ENCODE results near the gene COL4A6.

The COL4A6 gene

GRCh38 chrX:108362026-108362425 is 76.2 kb downstream of the COL4A6 start:
- H3K4me3 ChIP-seq (ENCODE audit: low read depth in 1 of 2, low read length in 2 of 2), result no peak overlapping the region

GRCh38 chrX:108361316-108361715 is 76.9 kb downstream of the COL4A6 start:
- no peaks in the 10 kb centered on the region for H3K36me3 ChIP-seq (ENCODE audit: insufficient read depth, low read length)
- H3K4me3 ChIP-seq (ENCODE audit: low read depth in 1 of 2, low read length in 2 of 2), result no peak overlapping the region
- H3K4me1 ChIP-seq (ENCODE audit: insufficient read depth, low read length), result peaks cover 16% of the 10 kb centered on the region
- H3K27ac ChIP-seq (ENCODE audit: low read depth, low read length), result no peak overlapping the region
- H3K9ac ChIP-seq (ENCODE audit: low read length), result no peak overlapping the region
- no peaks in the 10 kb centered on the region for H3K9me3 ChIP-seq (ENCODE audit: low read length)
- peaks cover 11 to 12% of the 10 kb centered on the region in 2 donors for H3K27me3 ChIP-seq (ENCODE audit: control insufficient read depth in 1 of 2, insufficient read depth in 2 of 2, low read length in 2 of 2)

More at GRCh38 chrX:108362026-108362425, 76.2 kb downstream of the COL4A6 start:
- Histone ChIP-seq H3K27me3 (ENCODE audit: control insufficient read depth in 1 of 2, insufficient read depth in 2 of 2, low read length in 2 of 2) (peaks cover 12 to 16% of the 10 kb centered on the region in 2 donors), H3K9me3 (ENCODE audit: low read length) (no peaks in the 10 kb centered on the region), H3K4me1 (ENCODE audit: insufficient read depth, low read length) (peaks cover 16% of the 10 kb centered on the region), H3K36me3 (ENCODE audit: insufficient read depth, low read length) (no peaks in the 10 kb centered on the region), H3K27ac (ENCODE audit: low read depth, low read length) (no peak overlapping the region), H3K9ac (ENCODE audit: low read length) (no peak overlapping the region)

DNA sequence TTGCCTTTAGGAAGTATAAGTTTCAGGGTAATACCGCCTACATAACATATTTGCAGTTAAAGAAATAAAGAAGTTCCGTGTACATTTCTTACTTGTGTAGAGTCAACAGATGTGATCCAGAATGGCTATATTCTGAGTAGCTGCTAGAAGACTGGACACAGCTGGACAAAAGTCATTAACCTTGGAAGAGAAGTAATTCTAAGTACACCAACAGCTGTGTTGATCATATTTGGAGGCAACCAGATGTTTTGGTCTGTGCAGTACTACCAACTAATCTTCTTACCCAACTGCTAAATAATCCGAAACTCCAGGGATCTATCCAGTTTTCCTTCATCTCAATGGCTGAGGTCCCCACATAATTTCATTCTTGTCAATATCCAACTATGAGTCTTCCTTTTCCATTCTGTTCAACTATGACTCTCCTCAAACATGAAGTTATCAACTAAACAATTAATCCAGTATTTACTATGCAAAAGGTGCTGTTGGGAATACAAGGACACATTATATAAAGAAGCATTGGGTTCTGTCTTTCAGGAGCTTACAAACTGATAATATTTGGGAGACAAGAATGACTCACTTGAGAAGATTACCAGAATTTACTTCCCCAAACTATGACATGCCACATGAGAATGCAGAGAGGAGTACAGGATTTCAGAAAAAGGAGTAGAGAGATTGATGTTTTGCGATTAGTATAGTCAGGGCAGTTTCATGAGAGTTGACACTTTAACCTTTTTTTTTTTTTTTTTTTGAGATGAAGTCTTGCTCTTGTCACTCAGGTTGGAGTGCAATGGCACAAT is 78.2 kb downstream of the COL4A6 start:
- Histone ChIP-seq H3K27me3 (ENCODE audit: control insufficient read depth in 1 of 2, insufficient read depth in 2 of 2, low read length in 2 of 2) (peaks cover 0 to 5% of the 10 kb centered on the region in 2 donors), H3K4me3 (ENCODE audit: low read depth in 1 of 2, low read length in 2 of 2) (no peak overlapping the region), H3K27ac (ENCODE audit: low read depth, low read length) (no peak overlapping the region), H3K9me3 (ENCODE audit: low read length) (no peaks in the 10 kb centered on the region), H3K36me3 (ENCODE audit: insufficient read depth, low read length) (no peaks in the 10 kb centered on the region), H3K9ac (ENCODE audit: low read length) (no peak overlapping the region), H3K4me1 (ENCODE audit: insufficient read depth, low read length) (peaks cover 16% of the 10 kb centered on the region)

- Histone ChIP-seq H3K4me3 (ENCODE audit: low read depth in 1 of 2, low read length in 2 of 2) (no peak overlapping the region), H3K36me3 (ENCODE audit: insufficient read depth, low read length) (no peaks in the 10 kb centered on the region), H3K27me3 (ENCODE audit: control insufficient read depth in 1 of 2, insufficient read depth in 2 of 2, low read length in 2 of 2) (peaks cover 0 to 4% of the 10 kb centered on the region in 2 donors), H3K4me1 (ENCODE audit: insufficient read depth, low read length) (no peaks in the 10 kb centered on the region), H3K9me3 (ENCODE audit: low read length) (no peaks in the 10 kb centered on the region), H3K9ac (ENCODE audit: low read length) (no peak overlapping the region), H3K27ac (ENCODE audit: low read depth, low read length) (no peak overlapping the region)
Observed at GRCh38 chrX:108353452-108353851, 84.8 kb downstream of the COL4A6 start.

DNA sequence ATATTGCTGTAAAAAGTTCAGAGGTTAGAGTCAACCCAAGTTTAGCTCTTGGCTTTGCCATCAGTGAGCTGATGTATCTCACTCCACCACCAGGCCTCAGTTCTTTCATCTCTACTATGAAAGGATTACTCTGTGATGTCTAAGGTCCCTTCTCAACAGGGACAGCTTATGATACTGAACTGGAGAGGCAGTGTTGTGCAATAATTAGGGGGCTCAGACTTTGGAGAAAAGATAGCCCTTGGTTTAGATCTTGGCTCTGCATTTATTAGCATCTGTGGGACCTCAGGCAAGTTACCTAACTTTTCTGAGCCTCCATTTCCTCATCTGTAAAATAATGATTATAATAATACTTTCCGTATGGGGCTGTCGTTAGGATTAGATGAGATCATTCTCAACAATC is 89.0 kb downstream of the COL4A6 start:
- no peak overlapping the region for H3K27ac ChIP-seq (ENCODE audit: low read depth, low read length)

GRCh38 chrX:108348525-108348924 is 89.7 kb downstream of the COL4A6 start:
- H3K9me3 ChIP-seq (ENCODE audit: low read length), result no peaks in the 10 kb centered on the region
- H3K9ac ChIP-seq (ENCODE audit: low read length), result no peak overlapping the region
- no peaks in the 10 kb centered on the region for H3K36me3 ChIP-seq (ENCODE audit: insufficient read depth, low read length)
- no peak overlapping the region for H3K4me3 ChIP-seq (ENCODE audit: low read depth in 1 of 2, low read length in 2 of 2)
- no peaks in the 10 kb centered on the region for H3K4me1 ChIP-seq (ENCODE audit: insufficient read depth, low read length)
- H3K27me3 ChIP-seq (ENCODE audit: control insufficient read depth in 1 of 2, insufficient read depth in 2 of 2, low read length in 2 of 2), result peaks cover 0 to 7% of the 10 kb centered on the region in 2 donors
- H3K27ac ChIP-seq (ENCODE audit: low read depth, low read length), result no peak overlapping the region

More for the DNA sequence above, 89.0 kb downstream of the COL4A6 start:
- H3K9me3 ChIP-seq (ENCODE audit: low read length), result no peaks in the 10 kb centered on the region
- no peak overlapping the region for H3K9ac ChIP-seq (ENCODE audit: low read length)
- H3K4me1 ChIP-seq (ENCODE audit: insufficient read depth, low read length), result no peaks in the 10 kb centered on the region
- peaks cover 0 to 7% of the 10 kb centered on the region in 2 donors for H3K27me3 ChIP-seq (ENCODE audit: control insufficient read depth in 1 of 2, insufficient read depth in 2 of 2, low read length in 2 of 2)
- H3K4me3 ChIP-seq (ENCODE audit: low read depth in 1 of 2, low read length in 2 of 2), result no peak overlapping the region
- H3K36me3 ChIP-seq (ENCODE audit: insufficient read depth, low read length), result no peaks in the 10 kb centered on the region

- no peaks in the 10 kb centered on the region for H3K9me3 ChIP-seq (ENCODE audit: low read length)
- peaks cover 0 to 7% of the 10 kb centered on the region in 2 donors for H3K27me3 ChIP-seq (ENCODE audit: control insufficient read depth in 1 of 2, insufficient read depth in 2 of 2, low read length in 2 of 2)
- no peak overlapping the region for H3K9ac ChIP-seq (ENCODE audit: low read length)
Observed at GRCh38 chrX:108347800-108348199, 90.4 kb downstream of the COL4A6 start.

DNA sequence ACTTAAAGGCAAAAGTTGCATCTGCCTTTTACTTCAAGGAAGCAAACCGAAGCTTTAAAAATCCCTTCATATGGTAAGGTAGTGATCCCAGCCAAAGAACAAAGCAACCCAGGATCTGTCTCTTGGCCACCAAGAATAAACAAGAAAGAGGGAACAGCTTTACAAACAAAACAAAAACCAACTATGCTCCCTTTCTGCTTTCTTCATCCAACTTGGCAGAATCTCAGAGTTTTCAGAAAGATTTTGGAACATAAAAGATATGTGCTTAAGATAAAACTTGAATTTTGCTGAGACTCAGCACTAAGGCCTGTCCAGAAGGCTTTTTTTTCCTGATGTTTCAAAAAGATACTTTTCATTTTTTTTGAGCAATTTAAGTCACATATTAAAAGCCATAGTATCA is 94.0 kb downstream of the COL4A6 start:
- H3K9me3 ChIP-seq (ENCODE audit: low read length), result no peaks in the 10 kb centered on the region
- H3K36me3 ChIP-seq (ENCODE audit: insufficient read depth, low read length), result no peaks in the 10 kb centered on the region
- H3K27me3 ChIP-seq (ENCODE audit: control insufficient read depth in 1 of 2, insufficient read depth in 2 of 2, low read length in 2 of 2), result peaks cover 0 to 3% of the 10 kb centered on the region in 2 donors
- no peaks in the 10 kb centered on the region for H3K4me1 ChIP-seq (ENCODE audit: insufficient read depth, low read length)
- no peak overlapping the region for H3K27ac ChIP-seq (ENCODE audit: low read depth, low read length)
- H3K9ac ChIP-seq (ENCODE audit: low read length), result no peak overlapping the region
- no peak overlapping the region for H3K4me3 ChIP-seq (ENCODE audit: low read depth in 1 of 2, low read length in 2 of 2)

More at GRCh38 chrX:108347800-108348199, 90.4 kb downstream of the COL4A6 start:
- no peak overlapping the region for H3K4me3 ChIP-seq (ENCODE audit: low read depth in 1 of 2, low read length in 2 of 2)
- H3K36me3 ChIP-seq (ENCODE audit: insufficient read depth, low read length), result no peaks in the 10 kb centered on the region
- no peak overlapping the region for H3K27ac ChIP-seq (ENCODE audit: low read depth, low read length)
- no peaks in the 10 kb centered on the region for H3K4me1 ChIP-seq (ENCODE audit: insufficient read depth, low read length)

- peaks cover 0 to 8% of the 10 kb centered on the region in 2 donors for H3K27me3 ChIP-seq (ENCODE audit: control insufficient read depth in 1 of 2, insufficient read depth in 2 of 2, low read length in 2 of 2)
- H3K9ac ChIP-seq (ENCODE audit: low read length), result no peak overlapping the region
- no peaks in the 10 kb centered on the region for H3K9me3 ChIP-seq (ENCODE audit: low read length)
- no peaks in the 10 kb centered on the region for H3K4me1 ChIP-seq (ENCODE audit: insufficient read depth, low read length)
- no peak overlapping the region for H3K4me3 ChIP-seq (ENCODE audit: low read depth in 1 of 2, low read length in 2 of 2)
- H3K27ac ChIP-seq (ENCODE audit: low read depth, low read length), result no peak overlapping the region
- H3K36me3 ChIP-seq (ENCODE audit: insufficient read depth, low read length), result no peaks in the 10 kb centered on the region
Observed at GRCh38 chrX:108341947-108342346, 96.3 kb downstream of the COL4A6 start.

DNA sequence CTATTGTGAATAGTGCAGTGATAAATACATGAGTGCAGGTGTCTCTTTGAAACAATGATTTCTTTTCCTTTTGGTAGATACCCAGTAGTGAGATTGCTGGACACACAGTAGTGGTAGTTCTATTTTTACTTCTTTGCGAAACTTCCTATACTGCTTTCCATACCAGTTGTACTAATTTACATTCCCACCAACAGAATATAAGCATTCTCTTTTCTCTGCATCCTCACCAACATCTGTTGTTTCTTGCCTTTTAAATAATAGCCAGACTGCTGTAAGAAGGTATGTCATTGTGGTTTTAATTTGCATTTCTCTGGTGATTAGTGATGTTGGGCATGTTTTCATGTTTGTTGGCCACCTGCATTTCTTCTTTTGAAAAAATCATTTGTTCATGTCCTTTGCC is 105.9 kb downstream of the COL4A6 start:
- Histone ChIP-seq H3K9ac (ENCODE audit: low read length) (no peak overlapping the region), H3K36me3 (ENCODE audit: insufficient read depth, low read length) (no peaks in the 10 kb centered on the region), H3K9me3 (ENCODE audit: low read length) (no peaks in the 10 kb centered on the region), H3K27ac (ENCODE audit: low read depth, low read length) (no peak overlapping the region), H3K4me3 (ENCODE audit: low read depth in 1 of 2, low read length in 2 of 2) (no peak overlapping the region), H3K4me1 (ENCODE audit: insufficient read depth, low read length) (no peaks in the 10 kb centered on the region), H3K27me3 (ENCODE audit: control insufficient read depth in 1 of 2, insufficient read depth in 2 of 2, low read length in 2 of 2) (peaks cover 0 to 5% of the 10 kb centered on the region in 2 donors)

GRCh38 chrX:108331126-108331909 is 106.9 kb downstream of the COL4A6 start:
- Histone ChIP-seq H3K27ac (ENCODE audit: low read depth, low read length) (no peak overlapping the region), H3K4me1 (ENCODE audit: insufficient read depth, low read length) (no peaks in the 10 kb centered on the region), H3K9me3 (ENCODE audit: low read length) (no peaks in the 10 kb centered on the region), H3K36me3 (ENCODE audit: insufficient read depth, low read length) (no peaks in the 10 kb centered on the region), H3K27me3 (ENCODE audit: control insufficient read depth in 1 of 2, insufficient read depth in 2 of 2, low read length in 2 of 2) (peaks cover 0 to 5% of the 10 kb centered on the region in 2 donors), H3K9ac (ENCODE audit: low read length) (no peak overlapping the region), H3K4me3 (ENCODE audit: low read depth in 1 of 2, low read length in 2 of 2) (no peak overlapping the region)
